ENCODE results near the gene ABHD16A. TPM values are rescaled to one million over a fixed set of nuclear protein-coding genes. Genes with fewer than 3 reads are reported as not detected.
A peak's percentile ranks its signal among the peaks of the same experiment; 100 is the strongest.

Gene ABHD16A
- polyA plus RNA-seq, 2 of the 4 experiments (the other 2 are of a cell fraction) = 16.6 to 22.3 TPM

- TF ChIP-seq CHD4 (IDR thresholded peaks at IDR 0.05; ENCODE audit: borderline replicate concordance) (no peak), FOSB (CRISPR knock-in tag; IDR thresholded peaks at IDR 0.05) (no peak)
Measured at GRCh38 chr6:31737315-31737990, 34.3 kb upstream of the ABHD16A start (continued).

GRCh38 chr6:31736768-31737314, 33.7 kb upstream of the ABHD16A start:
- TF ChIP-seq SMC3 (IDR thresholded peaks at IDR 0.05) = no peak
- Histone ChIP-seq H3K27ac (peak overlapping the region; percentile 94 to 99), H3K4me3 (peak overlapping the region; percentile 70), H3K4me2 (peak overlapping the region; percentile 99), H3K9me3 (no peaks in the 10 kb centered on the region), H3K4me1 (peaks cover 51% of the 10 kb centered on the region)
- POLR2A ChIA-PET = interaction anchor here (0.9 to 1.3 kb wide), 3 partner anchors 16 to 78 kb away, joined by 3 to 5 read pairs (median 3); partner anchors contain the start of genes HSPA1A, HSPA1L and VWA7
- CTCF ChIA-PET = interaction anchor here (0.7 to 4.5 kb wide), 7 partner anchors 7 to 93 kb away, joined by 3 to 30 read pairs (median 6); partner anchors contain the start of genes DDAH2 and VARS1
- 51% methylated on average over 6 of the region's 10 CpGs for WGBS (ENCODE audit: missing lambda C conversion rate)
- ATAC-seq = no peak
- no peak for DNase-seq (ENCODE audit: low read depth in 1 of 2, low spot score in 1 of 2)
- FAIRE-seq = no peak

GRCh38 chr6:31736021-31736767, 33.1 kb upstream of the ABHD16A start, which contains the start of gene CLIC1:
TSS of gene CLIC1 (minus strand) at chr6:31736530. CDS start at chr6:31736300, 230 bp downstream.
- 1% methylated on average over 18 of the region's 24 CpGs for WGBS (ENCODE audit: missing lambda C conversion rate)
- ATAC-seq (peak; percentile 49 to 68; a peak in 5 of 6 replicates), FAIRE-seq (no peak), DNase-seq (ENCODE audit: low read depth in 1 of 2, low spot score in 1 of 2) (peak; percentile 78 to 84)
- peaks cover 44% of the 10 kb centered on the region for H3K4me1 ChIP-seq
- peak within 1 kb of the TSS; percentile 99 for H3K4me2 ChIP-seq
- peak within 1 kb of the TSS; percentile 94 to 99 for H3K27ac ChIP-seq
- ChIA-PET CTCF (interaction anchor here (0.7 to 3.2 kb wide), 5 partner anchors 11 to 94 kb away, joined by 3 to 10 read pairs (median 6); partner anchors contain the start of gene VARS1), POLR2A (interaction anchor here (0.9 to 1.3 kb wide), 3 partner anchors 17 to 79 kb away, joined by 3 to 5 read pairs (median 3); partner anchors contain the start of genes HSPA1A, HSPA1L and VWA7)
- H3K9me3 ChIP-seq = no peaks in the 10 kb centered on the region
- TF ChIP-seq BHLHE40 (IDR thresholded peaks at IDR 0.05; ENCODE audit: low read depth, low read length) = no peak
- no peak for TF ChIP-seq RCOR1 (IDR thresholded peaks at IDR 0.05; ENCODE audit: low read depth, low read length)
- peak; percentile 56; the same call in 1 of the 2 replicates for TF ChIP-seq PHF8 (IDR thresholded peaks at IDR 0.05; ENCODE audit: borderline replicate concordance, low read depth)
- TF ChIP-seq GATA3 (IDR thresholded peaks at IDR 0.05; ENCODE audit: borderline replicate concordance) = no peak
- no peak for TF ChIP-seq MYC (IDR thresholded peaks at IDR 0.05; ENCODE audit: borderline replicate concordance, low read length)
- TF ChIP-seq POLR2A (IDR thresholded peaks at IDR 0.05; ENCODE audit: low read length) = peak; percentile 75
- TF ChIP-seq FOSB (CRISPR knock-in tag; IDR thresholded peaks at IDR 0.05) = no peak
- TF ChIP-seq JUN (IDR thresholded peaks at IDR 0.05) = peak in 1 of 2 experiments; percentile 61; a peak in 1 of 5 replicates
- TF ChIP-seq BCL3 (IDR thresholded peaks at IDR 0.05) = peak; percentile 18; the same call in 1 of the 3 replicates
- TF ChIP-seq MAZ (IDR thresholded peaks at IDR 0.05; ENCODE audit: borderline replicate concordance, low read depth, low read length) = no peak
- peak; percentile 45 for TF ChIP-seq MAX (IDR thresholded peaks at IDR 0.05)
- TF ChIP-seq FOSL2 (IDR thresholded peaks at IDR 0.05) = no peak
- TF ChIP-seq FOSL2 (CRISPR knock-in tag; IDR thresholded peaks at IDR 0.05) = peak; percentile 80
- TF ChIP-seq RNF2 (IDR thresholded peaks at IDR 0.05; ENCODE audit: borderline replicate concordance, low read depth) = no peak
- peak within 1 kb of the TSS; percentile 70 for H3K4me3 ChIP-seq

All from A549 (cell line).